Esophagus squamous epithelium (tissue), 4 donors: ENCODE results near the gene ZNF296.

Experiments used
- CTCF ChIP-seq, 6 experiments: fragments of 450-650 bp in 4 of 6; fragments of 200-600 bp in 2 of 6; sonication (generic) in 2 of 6; IDR thresholded peaks; one replicate each; pipeline ENCODE4 v1.5.1; 2016 to 2019; ENCODE audit warnings: antibody characterized with exemption in 6 of 6, mild to moderate bottlenecking in 4 of 6, moderate library complexity in 4 of 6
- POLR2A ChIP-seq, 4 donors: fragments of 450-650 bp; IDR thresholded peaks; one replicate each; pipeline ENCODE4 v1.6.1; 2017; ENCODE audit warnings: antibody characterized with exemption in 4 of 4, mild to moderate bottlenecking in 4 of 4, moderate library complexity in 3 of 4

DNA sequence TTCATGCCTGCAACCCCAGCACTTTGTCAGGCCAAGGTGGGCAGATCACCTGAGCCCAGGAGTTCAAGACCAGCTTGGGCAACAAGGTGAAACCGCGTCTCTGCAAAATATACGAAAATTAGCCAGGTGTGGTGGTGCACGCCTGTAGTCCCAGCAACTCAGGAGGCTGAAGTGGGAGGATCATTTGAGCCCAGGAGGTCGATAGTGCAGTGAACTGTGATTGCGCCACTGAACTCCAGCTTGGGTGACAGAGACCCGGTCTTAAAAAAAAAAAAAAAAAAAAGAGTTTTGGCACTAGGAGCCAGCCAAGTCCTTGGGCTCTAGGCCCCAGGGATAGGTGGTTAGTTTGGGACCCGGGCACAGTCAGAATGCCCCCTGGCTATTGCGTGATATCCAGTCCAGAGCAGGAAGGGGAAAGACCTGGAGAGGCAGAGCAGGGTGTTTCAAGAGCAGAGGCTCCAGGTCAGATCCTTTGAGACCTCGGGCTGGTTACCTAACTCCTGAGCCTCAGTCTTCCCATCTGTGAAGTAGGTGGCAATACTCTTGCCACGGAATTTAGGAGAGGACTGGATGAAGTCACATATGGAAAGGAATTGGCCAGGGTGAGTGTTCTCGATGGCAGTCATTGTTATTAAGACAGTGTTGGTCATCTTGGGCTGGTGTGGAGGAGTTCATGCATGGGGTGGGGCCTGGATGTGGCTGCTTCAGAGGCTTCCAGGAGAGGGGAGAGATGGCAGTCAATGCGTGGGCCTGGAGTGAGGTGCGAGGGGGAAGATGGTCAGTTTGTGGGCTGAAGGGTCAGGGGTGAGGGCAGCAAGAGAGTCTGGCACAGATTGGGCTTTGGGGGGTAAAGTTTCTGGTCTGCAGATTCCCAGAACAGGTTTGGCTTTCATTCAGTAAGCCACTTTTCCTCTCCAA lies 19.5 kb upstream of the ZNF296 start:
- TF ChIP-seq POLR2A (IDR thresholded peaks at IDR 0.05), result no peak
- no peak for TF ChIP-seq CTCF (IDR thresholded peaks at IDR 0.05)
